Measurements from ENCODE around the gene TRMT61A.

The TRMT61A gene

DNA sequence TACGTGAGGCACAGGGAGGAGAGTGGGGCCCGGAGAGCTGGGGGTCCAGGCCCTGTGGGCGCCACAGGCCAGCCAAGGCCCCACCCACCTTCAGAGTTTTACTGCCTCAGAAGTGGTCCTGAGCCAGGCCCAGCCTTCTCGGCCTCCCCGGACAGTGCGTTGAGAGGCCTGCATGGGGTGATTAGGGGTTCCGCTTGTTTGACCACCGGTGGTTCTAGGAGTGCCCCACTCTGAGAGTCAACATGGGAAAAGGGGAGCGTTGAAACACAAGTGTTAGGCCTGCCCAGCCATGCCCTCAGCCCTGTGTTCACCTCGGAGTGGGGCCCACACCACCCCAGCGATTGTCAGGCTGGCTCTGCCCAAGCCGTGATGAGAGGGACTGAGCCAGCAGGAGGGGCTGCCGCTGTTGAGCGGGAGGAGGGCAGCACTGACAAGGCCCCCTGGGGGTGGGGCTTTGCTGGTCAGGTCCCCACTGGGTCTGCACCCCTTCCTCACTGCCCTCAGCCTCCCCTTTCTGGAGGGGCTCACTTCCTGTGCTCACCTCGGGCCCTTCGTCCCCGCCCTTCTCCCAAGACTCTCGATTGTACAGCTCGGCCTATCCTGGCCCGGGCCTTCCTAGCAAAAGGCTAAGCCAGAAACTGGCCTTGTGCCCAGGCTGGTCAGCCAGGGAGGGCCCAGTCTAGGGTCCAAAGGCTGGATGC, 11.1 kb upstream of the TRMT61A start:
- Histone ChIP-seq H3K4me1 (ENCODE audit: control insufficient read depth, low read length) (peaks cover 23% of the 10 kb centered on the region), H3K9me3 (ENCODE audit: control insufficient read depth, insufficient read depth, low read length) (no peaks in the 10 kb centered on the region), H3K79me2 (ENCODE audit: control insufficient read depth, low read length) (no peaks in the 10 kb centered on the region), H3K27me3 (ENCODE audit: control insufficient read depth, low read length) (peaks cover 25% of the 10 kb centered on the region), H3K27ac (ENCODE audit: low read depth, low read length) (no peak overlapping the region), H3K4me3 (ENCODE audit: low read length) (no peak overlapping the region), H3F3A (ENCODE audit: control insufficient read depth, insufficient read depth) (peaks cover 11% of the 10 kb centered on the region), H3K36me3 (ENCODE audit: control insufficient read depth, low read length) (no peaks in the 10 kb centered on the region), H3K4me2 (ENCODE audit: low read length) (no peak overlapping the region), H4K20me1 (ENCODE audit: control insufficient read depth, insufficient read depth, low read depth, low read length) (0 out of 2 replicates have a peak, but pooled peaks cover 6% of the 10 kb centered on the region), H3K9me2 (replicated peaks; ENCODE audit: control insufficient read depth, low read length) (no peaks in the 10 kb centered on the region)
- no peak for TF ChIP-seq EZH2phosphoT487 (IDR thresholded peaks at IDR 0.05; ENCODE audit: borderline replicate concordance, low read length)
- TF ChIP-seq, protein P1, sequence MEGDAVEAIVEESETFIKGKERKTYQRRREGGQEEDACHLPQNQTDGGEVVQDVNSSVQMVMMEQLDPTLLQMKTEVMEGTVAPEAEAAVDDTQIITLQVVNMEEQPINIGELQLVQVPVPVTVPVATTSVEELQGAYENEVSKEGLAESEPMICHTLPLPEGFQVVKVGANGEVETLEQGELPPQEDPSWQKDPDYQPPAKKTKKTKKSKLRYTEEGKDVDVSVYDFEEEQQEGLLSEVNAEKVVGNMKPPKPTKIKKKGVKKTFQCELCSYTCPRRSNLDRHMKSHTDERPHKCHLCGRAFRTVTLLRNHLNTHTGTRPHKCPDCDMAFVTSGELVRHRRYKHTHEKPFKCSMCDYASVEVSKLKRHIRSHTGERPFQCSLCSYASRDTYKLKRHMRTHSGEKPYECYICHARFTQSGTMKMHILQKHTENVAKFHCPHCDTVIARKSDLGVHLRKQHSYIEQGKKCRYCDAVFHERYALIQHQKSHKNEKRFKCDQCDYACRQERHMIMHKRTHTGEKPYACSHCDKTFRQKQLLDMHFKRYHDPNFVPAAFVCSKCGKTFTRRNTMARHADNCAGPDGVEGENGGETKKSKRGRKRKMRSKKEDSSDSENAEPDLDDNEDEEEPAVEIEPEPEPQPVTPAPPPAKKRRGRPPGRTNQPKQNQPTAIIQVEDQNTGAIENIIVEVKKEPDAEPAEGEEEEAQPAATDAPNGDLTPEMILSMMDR (IDR thresholded peaks at IDR 0.05; ENCODE audit: low read depth, low read length, poor library complexity, severe bottlenecking) = no peak

DNA sequence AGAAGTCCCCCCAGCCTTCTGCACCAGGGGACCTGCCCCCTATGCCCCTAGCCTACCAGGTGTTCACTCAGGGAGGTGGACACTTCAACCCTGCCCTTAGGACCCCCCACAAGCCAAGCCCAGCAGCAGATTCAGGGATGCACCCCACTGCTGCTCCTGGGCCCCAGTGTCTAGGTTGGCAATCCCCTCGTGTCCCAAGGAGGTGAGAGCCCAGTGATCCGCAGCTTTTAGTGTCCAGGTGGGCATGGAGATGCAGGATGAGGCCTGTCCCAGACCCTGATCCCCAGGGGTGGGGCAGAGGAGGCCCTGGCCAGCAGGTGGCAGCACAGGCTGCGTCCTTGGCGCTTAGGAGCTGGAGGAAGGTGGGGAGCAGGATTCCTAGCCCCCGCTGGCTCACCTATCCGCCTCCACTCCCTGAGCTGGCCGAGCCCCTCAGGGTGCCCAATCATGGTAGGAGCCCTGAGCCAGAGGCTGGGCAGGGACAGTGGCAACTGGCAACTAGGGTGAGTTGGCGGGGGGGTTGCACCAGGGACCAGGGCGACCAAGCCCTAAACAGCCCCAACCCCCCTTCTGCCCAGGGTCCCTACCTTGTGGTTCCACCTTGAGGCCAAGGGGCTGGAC, 10.5 kb upstream of the TRMT61A start:
- TF ChIP-seq, protein P1 (IDR thresholded peaks at IDR 0.05; ENCODE audit: low read depth, low read length, poor library complexity, severe bottlenecking) = peak; percentile 98
- TF ChIP-seq EZH2phosphoT487 (IDR thresholded peaks at IDR 0.05; ENCODE audit: borderline replicate concordance, low read length) = no peak
- H4K20me1 ChIP-seq (ENCODE audit: control insufficient read depth, insufficient read depth, low read depth, low read length) = 0 out of 2 replicates have a peak, but pooled peaks cover 6% of the 10 kb centered on the region
- peaks cover 11% of the 10 kb centered on the region for H3F3A ChIP-seq (ENCODE audit: control insufficient read depth, insufficient read depth)
- H3K4me2 ChIP-seq (ENCODE audit: low read length) = no peak overlapping the region
- no peaks in the 10 kb centered on the region for H3K9me3 ChIP-seq (ENCODE audit: control insufficient read depth, insufficient read depth, low read length)
- no peak overlapping the region for H3K27ac ChIP-seq (ENCODE audit: low read depth, low read length)
- H3K27me3 ChIP-seq (ENCODE audit: control insufficient read depth, low read length) = peaks cover 25% of the 10 kb centered on the region
- peaks cover 23% of the 10 kb centered on the region for H3K4me1 ChIP-seq (ENCODE audit: control insufficient read depth, low read length)
- no peaks in the 10 kb centered on the region for H3K79me2 ChIP-seq (ENCODE audit: control insufficient read depth, low read length)
- H3K4me3 ChIP-seq (ENCODE audit: low read length) = no peak overlapping the region
- no peaks in the 10 kb centered on the region for H3K9me2 ChIP-seq (replicated peaks; ENCODE audit: control insufficient read depth, low read length)
- no peaks in the 10 kb centered on the region for H3K36me3 ChIP-seq (ENCODE audit: control insufficient read depth, low read length)

DNA sequence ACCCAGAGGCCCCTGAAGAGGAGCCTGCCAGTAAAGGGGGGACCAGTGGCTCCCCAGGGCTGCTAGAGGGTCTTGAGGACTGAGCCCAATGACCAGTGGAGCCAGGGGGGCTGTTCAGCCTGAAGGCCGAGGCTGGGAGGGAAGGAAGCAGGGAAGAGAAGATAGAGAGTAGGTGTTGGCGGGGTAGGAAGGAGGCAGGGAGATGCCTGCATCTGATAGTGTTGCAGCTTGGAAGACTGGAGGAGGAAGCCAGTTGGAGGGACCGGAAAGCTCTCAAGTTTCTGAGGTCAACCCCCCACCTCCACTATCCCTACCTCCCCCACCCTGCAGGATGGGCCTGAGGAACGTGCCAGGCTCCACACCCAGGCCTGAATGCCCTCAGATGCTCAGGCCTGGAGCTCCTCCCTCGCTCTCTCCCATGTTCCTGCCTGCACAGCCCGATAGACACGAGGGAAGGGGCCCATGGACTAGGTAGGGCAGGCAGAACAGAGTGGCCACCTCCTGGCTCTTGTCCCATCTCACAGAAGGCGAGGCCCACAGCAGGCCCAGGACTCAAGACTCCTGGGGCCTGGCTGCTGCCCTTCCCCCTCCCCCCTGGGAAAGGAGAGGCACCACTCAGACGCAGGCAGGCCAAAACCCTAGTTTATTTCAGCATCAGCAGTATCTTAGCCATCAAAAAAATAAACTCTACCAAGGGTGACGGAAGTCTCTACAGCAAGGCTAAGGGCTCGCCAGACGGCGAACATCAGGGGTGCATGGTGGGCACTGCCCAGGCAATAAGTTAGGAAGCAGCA, 9.8 kb upstream of the TRMT61A start:
- H4K20me1 ChIP-seq (ENCODE audit: control insufficient read depth, insufficient read depth, low read depth, low read length) = 0 out of 2 replicates have a peak, but pooled peaks cover 6% of the 10 kb centered on the region
- H3K36me3 ChIP-seq (ENCODE audit: control insufficient read depth, low read length) = no peaks in the 10 kb centered on the region
- no peak overlapping the region for H3K4me3 ChIP-seq (ENCODE audit: low read length)
- H3K4me2 ChIP-seq (ENCODE audit: low read length) = no peak overlapping the region
- H3K79me2 ChIP-seq (ENCODE audit: control insufficient read depth, low read length) = no peaks in the 10 kb centered on the region
- H3K27me3 ChIP-seq (ENCODE audit: control insufficient read depth, low read length) = peaks cover 25% of the 10 kb centered on the region
- peaks cover 11% of the 10 kb centered on the region for H3F3A ChIP-seq (ENCODE audit: control insufficient read depth, insufficient read depth)
- peaks cover 23% of the 10 kb centered on the region for H3K4me1 ChIP-seq (ENCODE audit: control insufficient read depth, low read length)
- TF ChIP-seq, protein P1 (IDR thresholded peaks at IDR 0.05; ENCODE audit: low read depth, low read length, poor library complexity, severe bottlenecking) = no peak
- no peak for TF ChIP-seq EZH2phosphoT487 (IDR thresholded peaks at IDR 0.05; ENCODE audit: borderline replicate concordance, low read length)
- H3K9me3 ChIP-seq (ENCODE audit: control insufficient read depth, insufficient read depth, low read length) = no peaks in the 10 kb centered on the region
- no peak overlapping the region for H3K27ac ChIP-seq (ENCODE audit: low read depth, low read length)
- no peaks in the 10 kb centered on the region for H3K9me2 ChIP-seq (replicated peaks; ENCODE audit: control insufficient read depth, low read length)
